Activated B cell treated with CpG ODN at 0.5 μM for 24 hours (primary cell): ENCODE measurements around the gene PRG2. TPM values are rescaled to one million over a fixed set of nuclear protein-coding genes. Genes with fewer than 3 reads are reported as not detected.

ENCODE experiments used
- ATAC-seq: fragments of 200-7000 bp; cut with Tn5 transposase; one replicate; pipeline ENCODE4 v1.10.0; 2021; ENCODE audit warnings: low read depth, mild to moderate bottlenecking, moderate library complexity
- CTCF ChIA-PET: fragments of 350-600 bp; sonication (Branson Sonifier 250); formaldehyde crosslinking; loops from one replicate; lab custom pipeline; 2021; ENCODE audit warnings: antibody characterized with exemption; lab: Charles Lee
- POLR2A ChIA-PET: fragments of 350-600 bp; sonication (Branson Sonifier 250); formaldehyde crosslinking; loops from one replicate; lab custom pipeline; 2021; ENCODE audit warnings: antibody characterized with exemption; lab: Charles Lee
- DNase-seq: peaks from one replicate; pipeline ENCODE4 v3.0.0; 2022
- H3K27ac Mint-ChIP-seq: one replicate; pipeline ENCODE4 v1.8.0; 2020; ENCODE audit warnings: mixed read lengths
- H3K27me3 Mint-ChIP-seq: one replicate; pipeline ENCODE4 v1.8.0; 2021; ENCODE audit warnings: mixed read lengths
- H3K36me3 Mint-ChIP-seq: one replicate; pipeline ENCODE4 v1.8.0; 2021; ENCODE audit warnings: low read depth, mixed read lengths
- H3K4me1 Mint-ChIP-seq: one replicate; pipeline ENCODE4 v1.8.0; 2021; ENCODE audit warnings: mixed read lengths
- H3K4me3 Mint-ChIP-seq: one replicate; pipeline ENCODE4 v1.8.0; 2020; ENCODE audit warnings: mild to moderate bottlenecking, mixed read lengths
- H3K9me3 Mint-ChIP-seq: one replicate; pipeline ENCODE4 v1.8.0; 2020; ENCODE audit warnings: mixed read lengths
- CTCF ChIP-seq: fragments of 200-600 bp; IDR thresholded peaks from one replicate; pipeline ENCODE4 v1.8.0; 2022; ENCODE audit warnings: antibody characterized with exemption, mild to moderate bottlenecking
- intact Hi-C: fragments of 100-400 bp; cut with micrococcal nuclease; formaldehyde crosslinking; loops from one replicate; pipeline ENCODE4 v1.15.1; 2024
- total RNA-seq: library from RNA; stranded (reverse); gene quantifications from 2 replicates; pipeline ENCODE4 v1.2.3, GENCODE V29; 2022

Gene PRG2
- total RNA-seq, 1 donor from 2014 or later: 1.1 TPM

- POLR2A ChIA-PET: no interaction called here
- Mint-ChIP-seq H3K4me3 (no peak overlapping the region), H3K27me3 (peaks cover 17% of the 10 kb centered on the region), H3K9me3 (no peaks in the 10 kb centered on the region), H3K27ac (no peak overlapping the region), H3K4me1 (peaks cover 5% of the 10 kb centered on the region), H3K36me3 (no peaks in the 10 kb centered on the region)
- ATAC-seq (no peak), DNase-seq (no peak)
- no peak for TF ChIP-seq CTCF
- CTCF ChIA-PET: interaction anchor here (0.9 to 2.5 kb wide), 2 partner anchors 16 to 97 kb away, joined by 3 to 9 read pairs; no protein-coding TSS in a partner anchor
- intact Hi-C loops: no loop called here
Measured at GRCh38 chr11:57360991-57361390, 29.5 kb downstream of the PRG2 start.

- intact Hi-C loops: no loop called here
- POLR2A ChIA-PET: interaction anchor here (0.6 to 0.7 kb wide), 2 partner anchors 59 to 65 kb away, joined by 3 read pairs; no protein-coding TSS in a partner anchor
Measured at GRCh38 chr11:57359896-57360690, 30.4 kb downstream of the PRG2 start.

GRCh38 chr11:57359396-57359795, 31.1 kb downstream of the PRG2 start:
- H3K4me3 Mint-ChIP-seq: no peak overlapping the region
- POLR2A ChIA-PET: interaction anchor here (0.5 to 0.6 kb wide), 2 partner anchors 65 to 277 kb away, joined by 3 read pairs; no protein-coding TSS in a partner anchor
- H3K27ac Mint-ChIP-seq: no peak overlapping the region
- H3K36me3 Mint-ChIP-seq: no peaks in the 10 kb centered on the region
- no peak for DNase-seq
- no peaks in the 10 kb centered on the region for H3K9me3 Mint-ChIP-seq
- intact Hi-C loops: no loop called here
- H3K27me3 Mint-ChIP-seq: peaks cover 20% of the 10 kb centered on the region
- peaks cover 13% of the 10 kb centered on the region for H3K4me1 Mint-ChIP-seq
- TF ChIP-seq CTCF: no peak
- CTCF ChIA-PET: no interaction called here
- ATAC-seq: no peak

More at GRCh38 chr11:57359896-57360690, 30.4 kb downstream of the PRG2 start:
- ATAC-seq (no peak), DNase-seq (no peak)
- no peak for TF ChIP-seq CTCF
- Mint-ChIP-seq H3K4me3 (no peak overlapping the region), H3K4me1 (peaks cover 6% of the 10 kb centered on the region), H3K27ac (no peak overlapping the region), H3K36me3 (no peaks in the 10 kb centered on the region), H3K9me3 (no peaks in the 10 kb centered on the region), H3K27me3 (peaks cover 18% of the 10 kb centered on the region)
- CTCF ChIA-PET: interaction anchor here (0.9 kb wide), 1 partner anchor 98 kb away, joined by 3 read pairs; no protein-coding TSS in a partner anchor

- ChIA-PET CTCF (no interaction called here), POLR2A (interaction anchor here (0.5 kb wide), 1 partner anchor 277 kb away, joined by 3 read pairs; no protein-coding TSS in a partner anchor)
- ATAC-seq: no peak
- no peak overlapping the region for H3K27ac Mint-ChIP-seq
- DNase-seq: no peak
- H3K27me3 Mint-ChIP-seq: peaks cover 20% of the 10 kb centered on the region
- no peak for TF ChIP-seq CTCF
- H3K36me3 Mint-ChIP-seq: no peaks in the 10 kb centered on the region
- no peaks in the 10 kb centered on the region for H3K9me3 Mint-ChIP-seq
- peaks cover 13% of the 10 kb centered on the region for H3K4me1 Mint-ChIP-seq
- intact Hi-C loops: no loop called here
- no peak overlapping the region for H3K4me3 Mint-ChIP-seq
Measured at GRCh38 chr11:57358991-57359390, 31.5 kb downstream of the PRG2 start.

GRCh38 chr11:57358543-57358961, 31.9 kb downstream of the PRG2 start:
- peaks cover 13% of the 10 kb centered on the region for H3K4me1 Mint-ChIP-seq
- intact Hi-C loops: no loop called here
- no peak for ATAC-seq
- peaks cover 20% of the 10 kb centered on the region for H3K27me3 Mint-ChIP-seq
- no peak for DNase-seq
- CTCF ChIA-PET: no interaction called here
- H3K9me3 Mint-ChIP-seq: no peaks in the 10 kb centered on the region
- H3K36me3 Mint-ChIP-seq: no peaks in the 10 kb centered on the region
- POLR2A ChIA-PET: no interaction called here
- no peak for TF ChIP-seq CTCF
- H3K4me3 Mint-ChIP-seq: no peak overlapping the region
- no peak overlapping the region for H3K27ac Mint-ChIP-seq
